Tibial artery (tissue), 4 donors: ENCODE results near the gene SUSD6.

Experiments used
- DNase-seq, 2 donors: peaks; one replicate each; pipeline ENCODE4 v3.0.0-alpha.2; 2019
- H3K27ac ChIP-seq, 2 donors: fragments of 200-600 bp; sonication (generic) in 1 of 2; 1 replicate in 1 of 2; 2 replicates in 1 of 2; pipeline ENCODE4 v1.5.1; 2018 to 2019; ENCODE audit warnings: mild to moderate bottlenecking in 1 of 2
- H3K27me3 ChIP-seq, 2 donors: fragments of 200-600 bp; sonication (generic) in 1 of 2; one replicate each; pipeline versions ENCODE4 v1.5.1 to v1.6.0; 2016 to 2019
- H3K36me3 ChIP-seq, 3 donors: fragments of 200-600 bp; sonication (generic) in 2 of 3; one replicate each; pipeline ENCODE4 v1.5.1; 2016 to 2019; ENCODE audit warnings: mild to moderate bottlenecking in 2 of 3
- H3K4me1 ChIP-seq, 4 donors: fragments of 200-600 bp; sonication (generic) in 2 of 4; 1 replicate in 3 of 4; 2 replicates in 1 of 4; pipeline ENCODE4 v1.5.1; 2016 to 2019
- H3K4me3 ChIP-seq, 2 donors: fragments of 200-600 bp; sonication (generic) in 1 of 2; 1 replicate in 1 of 2; 2 replicates in 1 of 2; pipeline ENCODE4 v1.5.1; 2018 to 2019; ENCODE audit warnings: mild to moderate bottlenecking in 2 of 2
- H3K9me3 ChIP-seq, 3 donors: fragments of 200-600 bp; sonication (generic) in 1 of 3; one replicate each; pipeline ENCODE4 v1.5.1; 2016 to 2019
- intact Hi-C: fragments of 100-400 bp; cut with DNase I; formaldehyde crosslinking; loops from one replicate; pipeline ENCODE4 v1.15.0; 2023; ENCODE audit warnings: low total_unique reads
- TF ChIP-seq, protein P1 (sequence below), 2 experiments: fragments of 200-600 bp in 1 of 2; fragments of 450-650 bp in 1 of 2; IDR thresholded peaks; one replicate each; pipeline ENCODE4 v1.5.1; 2017 to 2019; ENCODE audit warnings: antibody characterized with exemption in 2 of 2, mild to moderate bottlenecking in 1 of 2, moderate library complexity in 1 of 2

Gene SUSD6

DNA sequence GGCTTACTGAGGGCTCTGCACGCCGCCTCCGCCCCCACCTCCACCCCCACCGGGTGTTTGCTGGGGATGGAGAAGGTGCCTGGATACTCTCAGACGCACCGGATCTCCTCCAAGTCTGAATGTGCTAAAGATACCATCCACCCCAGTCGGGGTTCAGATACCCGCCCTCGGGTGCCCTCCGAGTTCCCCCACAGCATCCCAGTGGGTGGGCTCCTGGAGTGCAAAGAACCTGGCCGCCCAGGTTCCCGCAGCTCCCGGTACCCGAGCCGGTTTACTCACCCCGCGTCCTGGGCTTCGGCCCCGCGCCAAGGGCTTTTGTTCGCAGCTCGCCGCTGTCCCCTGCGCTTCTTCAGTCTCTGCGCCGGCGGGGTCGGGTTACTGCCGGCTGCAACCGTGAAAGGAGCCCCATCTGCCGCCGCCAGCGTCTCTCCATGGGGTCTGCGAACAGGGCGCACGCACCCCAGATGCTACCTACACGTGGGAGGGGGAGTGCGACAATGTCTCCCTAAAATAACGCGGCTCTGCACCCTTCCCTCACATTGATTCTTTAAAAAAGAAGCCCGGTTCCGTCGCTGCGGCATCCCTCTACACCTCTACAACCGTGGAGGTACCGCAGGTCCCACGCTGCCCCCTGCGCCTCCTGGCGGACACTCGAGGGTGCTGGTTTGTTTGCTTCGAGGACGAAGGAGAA, 37.0 kb upstream of the SUSD6 start, which contains the start of gene CCDC177:
Gene CCDC177, minus strand, starts transcription at position 609 of the 691 bp plus-strand sequence. CDS start 1,249 bp downstream, outside the sequence.
- no peaks in the 10 kb centered on the region for H3K9me3 ChIP-seq
- intact Hi-C loops = loop anchor here (10.0 kb wide), 1 partner anchor 330 kb away; no protein-coding TSS in a partner anchor
- no peak for DNase-seq
- H3K4me1 ChIP-seq = peaks cover 0 to 40% (median 34%) of the 10 kb centered on the region in 4 donors
- H3K27me3 ChIP-seq = peaks cover 4 to 83% of the 10 kb centered on the region in 2 donors
- no peak within 1 kb of the TSS for H3K27ac ChIP-seq
- TF ChIP-seq, protein P1, sequence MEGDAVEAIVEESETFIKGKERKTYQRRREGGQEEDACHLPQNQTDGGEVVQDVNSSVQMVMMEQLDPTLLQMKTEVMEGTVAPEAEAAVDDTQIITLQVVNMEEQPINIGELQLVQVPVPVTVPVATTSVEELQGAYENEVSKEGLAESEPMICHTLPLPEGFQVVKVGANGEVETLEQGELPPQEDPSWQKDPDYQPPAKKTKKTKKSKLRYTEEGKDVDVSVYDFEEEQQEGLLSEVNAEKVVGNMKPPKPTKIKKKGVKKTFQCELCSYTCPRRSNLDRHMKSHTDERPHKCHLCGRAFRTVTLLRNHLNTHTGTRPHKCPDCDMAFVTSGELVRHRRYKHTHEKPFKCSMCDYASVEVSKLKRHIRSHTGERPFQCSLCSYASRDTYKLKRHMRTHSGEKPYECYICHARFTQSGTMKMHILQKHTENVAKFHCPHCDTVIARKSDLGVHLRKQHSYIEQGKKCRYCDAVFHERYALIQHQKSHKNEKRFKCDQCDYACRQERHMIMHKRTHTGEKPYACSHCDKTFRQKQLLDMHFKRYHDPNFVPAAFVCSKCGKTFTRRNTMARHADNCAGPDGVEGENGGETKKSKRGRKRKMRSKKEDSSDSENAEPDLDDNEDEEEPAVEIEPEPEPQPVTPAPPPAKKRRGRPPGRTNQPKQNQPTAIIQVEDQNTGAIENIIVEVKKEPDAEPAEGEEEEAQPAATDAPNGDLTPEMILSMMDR (IDR thresholded peaks at IDR 0.05) = peak; percentile 53 to 78
- peak within 1 kb of the TSS in 1 of 2 donors; percentile 39 for H3K4me3 ChIP-seq
- no peaks in the 10 kb centered on the region for H3K36me3 ChIP-seq

DNA sequence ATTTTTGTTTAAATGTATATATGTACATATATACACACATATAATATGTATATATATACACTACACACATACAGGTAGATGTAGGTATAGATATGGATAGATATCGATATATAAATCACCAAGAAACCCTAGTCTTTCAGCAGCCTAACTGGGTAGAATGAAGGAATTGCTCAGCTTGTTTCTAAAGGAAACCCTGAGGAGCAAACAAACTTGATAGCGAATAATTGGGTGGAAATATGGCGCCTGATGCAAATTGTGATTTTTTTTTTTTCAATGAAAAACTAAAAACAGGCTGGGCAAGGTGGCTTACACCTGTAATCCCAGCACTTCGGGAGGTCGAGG, 36.5 kb upstream of the SUSD6 start:
- Histone ChIP-seq H3K4me1 (peaks cover 0 to 40% (median 34%) of the 10 kb centered on the region in 4 donors), H3K27me3 (peaks cover 4 to 78% of the 10 kb centered on the region in 2 donors), H3K27ac (no peak overlapping the region), H3K36me3 (no peaks in the 10 kb centered on the region), H3K9me3 (no peaks in the 10 kb centered on the region), H3K4me3 (no peak overlapping the region)
- intact Hi-C loops = loop anchor here (10.0 kb wide), 1 partner anchor 330 kb away; no protein-coding TSS in a partner anchor
- no peak for DNase-seq
- TF ChIP-seq, protein P1 (IDR thresholded peaks at IDR 0.05) = peak in 1 of 2 experiments; percentile 1

DNA sequence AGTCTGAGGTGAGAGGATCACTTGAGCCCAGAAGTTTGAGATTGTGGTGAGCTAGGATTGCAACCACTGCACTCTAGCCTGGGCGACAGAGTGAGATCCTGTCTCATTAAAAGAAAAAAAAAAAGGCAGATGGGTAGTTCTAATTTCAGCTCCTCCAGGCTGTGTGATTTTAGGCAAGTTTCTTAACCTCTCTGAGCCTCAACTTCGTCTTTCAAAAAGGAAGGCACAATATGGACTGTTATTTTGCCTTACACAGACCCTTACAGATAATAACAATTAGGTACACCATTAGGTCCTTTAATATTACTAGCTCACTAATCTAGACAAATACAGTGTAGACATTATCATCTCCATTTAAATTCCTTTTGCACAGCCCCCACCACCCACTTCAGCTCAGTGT, 31.9 kb upstream of the SUSD6 start:
- Histone ChIP-seq H3K36me3 (no peaks in the 10 kb centered on the region), H3K4me3 (no peak overlapping the region), H3K4me1 (peaks cover 0 to 4% (median 2%) of the 10 kb centered on the region in 4 donors), H3K9me3 (no peaks in the 10 kb centered on the region), H3K27me3 (peaks cover 0 to 33% of the 10 kb centered on the region in 2 donors), H3K27ac (no peak overlapping the region)
- intact Hi-C loops = loop anchor here (10.0 kb wide), 1 partner anchor 335 kb away; no protein-coding TSS in a partner anchor
- no peak for DNase-seq
- TF ChIP-seq, protein P1 (IDR thresholded peaks at IDR 0.05) = no peak

DNA sequence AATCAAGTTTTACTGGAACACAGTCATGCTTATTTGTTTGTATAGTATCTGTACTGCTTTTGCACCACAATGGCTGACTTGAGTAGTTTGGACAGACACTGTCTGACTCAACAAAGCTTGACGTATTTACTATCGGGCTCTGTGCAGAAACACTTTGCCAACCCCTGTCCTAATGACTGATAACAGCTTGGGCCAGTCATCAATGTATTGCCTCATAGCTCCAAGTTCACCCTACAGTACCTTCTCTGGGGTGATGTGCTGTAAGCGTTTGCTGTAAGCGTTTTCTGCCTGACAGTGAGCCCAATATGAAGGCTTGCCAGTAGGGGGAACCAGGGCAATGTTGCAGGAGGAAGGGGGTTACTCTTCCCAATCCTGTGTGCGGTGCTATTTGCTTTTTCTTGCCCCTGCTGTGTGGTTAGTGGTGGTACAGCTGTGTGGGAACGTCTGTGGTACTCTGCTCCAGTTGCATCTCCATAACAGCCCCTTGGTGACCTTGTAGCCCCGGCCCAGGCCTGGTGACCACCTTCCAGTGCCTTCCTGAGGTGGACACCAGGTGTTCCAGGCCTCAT, 31.3 kb upstream of the SUSD6 start:
- Histone ChIP-seq H3K27me3 (peaks cover 0 to 26% of the 10 kb centered on the region in 2 donors), H3K27ac (no peak overlapping the region), H3K36me3 (no peaks in the 10 kb centered on the region), H3K9me3 (no peaks in the 10 kb centered on the region), H3K4me3 (no peak overlapping the region), H3K4me1 (no peaks in the 10 kb centered on the region)
- TF ChIP-seq, protein P1 (IDR thresholded peaks at IDR 0.05) = no peak
- no peak for DNase-seq
- intact Hi-C loops = loop anchor here (5.0 kb wide), 1 partner anchor 147 kb away; no protein-coding TSS in a partner anchor

DNA sequence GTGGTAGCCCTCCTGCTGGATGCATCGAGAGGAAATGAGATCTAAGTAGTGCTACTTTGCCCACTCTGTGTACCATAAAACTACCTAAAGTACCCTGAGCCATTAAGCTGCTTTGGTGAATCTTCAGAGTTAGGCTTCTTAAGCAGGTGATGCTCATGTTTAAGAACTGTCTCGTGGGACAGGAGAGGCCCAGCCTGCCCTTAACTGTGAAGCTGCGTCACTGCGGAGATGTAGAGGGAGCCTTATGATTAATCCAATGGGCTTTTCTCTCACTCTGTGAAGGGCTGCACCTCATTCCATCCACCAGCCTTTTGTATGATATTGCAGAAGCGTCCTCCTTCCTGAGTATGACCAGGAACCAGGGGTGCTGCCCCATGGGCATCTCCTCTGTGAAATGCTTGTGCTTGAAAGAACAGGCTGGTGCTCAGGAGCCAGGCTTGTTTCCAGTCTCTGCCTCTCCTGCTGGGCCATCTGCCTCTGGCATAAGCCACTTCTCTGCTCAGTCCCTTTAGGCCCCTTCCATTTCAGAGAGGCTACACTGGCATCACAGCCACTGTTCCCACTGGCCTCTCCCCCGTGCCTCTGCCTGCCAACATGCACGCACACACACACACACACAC, 30.0 kb upstream of the SUSD6 start:
- H3K9me3 ChIP-seq = no peaks in the 10 kb centered on the region
- H3K27ac ChIP-seq = no peak overlapping the region
- intact Hi-C loops = loop anchor here (5.0 kb wide), 1 partner anchor 146 kb away; no protein-coding TSS in a partner anchor
- DNase-seq = no peak
- no peaks in the 10 kb centered on the region for H3K36me3 ChIP-seq
- no peaks in the 10 kb centered on the region for H3K4me1 ChIP-seq
- TF ChIP-seq, protein P1 (IDR thresholded peaks at IDR 0.05) = no peak
- peaks cover 0 to 13% of the 10 kb centered on the region in 2 donors for H3K27me3 ChIP-seq
- no peak overlapping the region for H3K4me3 ChIP-seq
